Right forelimb (tissue), 1 donor: ENCODE data around the gene YBX2.

ENCODE experiments used
- DNase-seq: peaks from one replicate; pipeline ENCODE4 v3.0.0-alpha.2; 2018

YBX2 gene

GRCh38 chr17:7322520-7323194 is 28.2 kb upstream of the YBX2 start:
- no peak for DNase-seq

GRCh38 chr17:7321466-7321865 is 27.0 kb upstream of the YBX2 start:
- no peak for DNase-seq

GRCh38 chr17:7318121-7318860 is 23.9 kb upstream of the YBX2 start:
- DNase-seq = no peak

GRCh38 chr17:7317161-7317803 is 22.8 kb upstream of the YBX2 start:
- DNase-seq = no peak

GRCh38 chr17:7315570-7316235 is 21.3 kb upstream of the YBX2 start:
- DNase-seq = no peak

GRCh38 chr17:7314719-7315569 is 20.5 kb upstream of the YBX2 start, which contains the start of gene GPS2:
Gene GPS2, minus strand, starts transcription at chr17:7315360. Its CDS starts 308 bp downstream, at chr17:7315052.
- DNase-seq = peak; percentile 96

GRCh38 chr17:7313890-7314718 is 19.7 kb upstream of the YBX2 start:
- no peak for DNase-seq

GRCh38 chr17:7313088-7313889 is 18.9 kb upstream of the YBX2 start:
- no peak for DNase-seq

- DNase-seq = no peak
Observed at GRCh38 chr17:7312432-7313087, 18.1 kb upstream of the YBX2 start.

- DNase-seq = no peak
Observed at GRCh38 chr17:7311110-7311705, 16.8 kb upstream of the YBX2 start.

- DNase-seq = no peak
Observed at GRCh38 chr17:7309628-7310027, 15.2 kb upstream of the YBX2 start.

GRCh38 chr17:7308625-7309433 is 14.4 kb upstream of the YBX2 start:
- DNase-seq = peak; percentile 77

GRCh38 chr17:7307686-7308624 is 13.5 kb upstream of the YBX2 start:
- peak; percentile 60 for DNase-seq

- peak; percentile 100 for DNase-seq
Observed at GRCh38 chr17:7306911-7307685, 12.7 kb upstream of the YBX2 start, which contains the start of gene EIF5A. Gene EIF5A, plus strand, starts transcription at chr17:7307628. Its CDS starts 2,008 bp downstream, at chr17:7309636.

GRCh38 chr17:7304179-7304578 is 9.7 kb upstream of the YBX2 start:
- no peak for DNase-seq

GRCh38 chr17:7296189-7296861 is 1.9 kb upstream of the YBX2 start:
- DNase-seq = peak; percentile 89
